Activated naive CD8-positive, alpha-beta T cell (primary cell): ENCODE measurements around the gene THAP6.
"Not testable (repeated sequence)": the region's sequence is repeated elsewhere in the genome, so short reads cannot be mapped to it uniquely, and the experiment has no call there.

Experiments used
- H3K27ac Mint-ChIP-seq: one replicate; pipeline ENCODE4 v1.8.0; 2021; ENCODE audit warnings: mixed read lengths
- H3K27me3 Mint-ChIP-seq: one replicate; pipeline ENCODE4 v1.8.0; 2021; ENCODE audit warnings: mixed read lengths
- H3K36me3 Mint-ChIP-seq: one replicate; pipeline ENCODE4 v1.8.0; 2021; ENCODE audit warnings: mixed read lengths
- H3K4me1 Mint-ChIP-seq: one replicate; pipeline ENCODE4 v1.8.0; 2021; ENCODE audit warnings: low read depth, mixed read lengths
- H3K4me3 Mint-ChIP-seq: one replicate; pipeline ENCODE4 v1.8.0; 2021; ENCODE audit warnings: mild to moderate bottlenecking, mixed read lengths
- H3K9me3 Mint-ChIP-seq: one replicate; pipeline ENCODE4 v1.8.0; 2021; ENCODE audit warnings: low read depth, mixed read lengths

The THAP6 gene, protein sequence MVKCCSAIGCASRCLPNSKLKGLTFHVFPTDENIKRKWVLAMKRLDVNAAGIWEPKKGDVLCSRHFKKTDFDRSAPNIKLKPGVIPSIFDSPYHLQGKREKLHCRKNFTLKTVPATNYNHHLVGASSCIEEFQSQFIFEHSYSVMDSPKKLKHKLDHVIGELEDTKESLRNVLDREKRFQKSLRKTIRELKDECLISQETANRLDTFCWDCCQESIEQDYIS

DNA sequence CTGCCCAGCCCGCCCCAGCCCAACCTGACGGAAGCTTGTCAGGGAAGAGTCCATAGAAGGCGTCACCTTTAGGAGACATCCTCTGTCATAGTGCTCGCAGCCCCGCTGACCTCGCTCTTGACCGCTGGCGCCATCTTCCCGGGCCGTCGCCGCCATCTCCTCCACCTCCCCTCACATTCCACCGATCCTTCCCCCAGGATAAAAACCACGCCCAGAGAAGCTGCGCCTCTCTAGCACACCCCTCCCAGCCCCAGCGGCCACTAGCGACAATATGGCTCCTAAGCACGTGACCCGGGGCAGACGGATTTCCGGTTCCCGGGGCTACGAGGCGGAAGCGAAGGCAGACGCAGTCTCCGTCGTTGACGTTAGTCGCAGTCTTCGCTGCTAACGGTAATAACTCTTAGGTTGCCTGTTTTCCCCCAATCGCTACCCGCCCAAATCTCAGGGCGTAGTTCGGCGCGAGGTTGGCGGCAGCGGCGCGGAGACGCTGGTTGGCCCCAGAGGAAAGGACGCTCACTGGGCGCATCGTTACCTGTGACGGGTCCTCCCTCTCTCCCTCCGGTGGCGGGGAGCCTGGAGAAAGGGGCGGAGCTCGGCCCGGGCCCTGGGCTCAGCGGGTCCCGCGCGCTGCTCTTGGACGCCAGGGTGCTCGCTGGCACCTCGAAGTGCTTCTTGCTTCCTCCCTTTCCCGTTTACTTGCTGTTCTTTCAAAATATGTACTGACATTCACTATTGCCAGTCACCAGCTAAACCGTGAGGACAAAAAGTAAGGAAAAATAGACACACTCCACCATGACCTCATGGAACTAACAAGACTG, at the start of gene THAP6, which contains the start of gene RCHY1:
THAP6 (plus strand) TSS at position 343 of the 818 bp plus-strand sequence. CDS start 980 bp downstream, outside the sequence.
RCHY1 (minus strand) TSS at position 273 of the 818 bp plus-strand sequence; CDS start at position 156, 117 bp downstream.
- H3K9me3 Mint-ChIP-seq = no peaks in the 10 kb centered on the region
- no peaks in the 10 kb centered on the region for H3K27me3 Mint-ChIP-seq
- peaks cover 15% of the 10 kb centered on the region for H3K36me3 Mint-ChIP-seq
- H3K4me1 Mint-ChIP-seq = peaks cover 53% of the 10 kb centered on the region
- H3K4me3 Mint-ChIP-seq = no peak within 1 kb of the TSS
- peak within 1 kb of the TSS; percentile 91 for H3K27ac Mint-ChIP-seq

DNA sequence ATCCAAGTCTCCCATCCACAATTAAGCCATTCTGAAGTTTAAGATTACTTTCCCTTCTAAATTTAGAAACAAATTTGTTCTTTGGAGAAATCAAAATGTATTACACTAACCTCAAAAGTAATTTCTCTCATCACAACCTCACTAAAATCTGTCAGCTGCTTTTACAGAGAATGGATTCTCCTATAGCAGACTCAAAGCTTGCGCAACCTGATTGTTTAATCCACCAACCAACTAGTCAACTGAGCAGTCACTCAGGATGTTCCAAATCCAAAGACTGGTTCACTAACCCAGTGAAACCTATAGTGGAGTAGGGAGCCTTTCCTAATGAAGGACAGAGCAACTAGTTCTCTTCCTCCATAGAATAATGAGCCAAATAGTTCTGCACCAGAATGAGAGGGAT, 44.4 kb upstream of the THAP6 start:
- H3K27ac Mint-ChIP-seq = no peak overlapping the region
- no peaks in the 10 kb centered on the region for H3K27me3 Mint-ChIP-seq
- H3K36me3 Mint-ChIP-seq = peaks cover 17% of the 10 kb centered on the region
- no peak overlapping the region for H3K4me3 Mint-ChIP-seq
- H3K9me3 Mint-ChIP-seq = no peaks in the 10 kb centered on the region
- H3K4me1 Mint-ChIP-seq = no peaks in the 10 kb centered on the region

DNA sequence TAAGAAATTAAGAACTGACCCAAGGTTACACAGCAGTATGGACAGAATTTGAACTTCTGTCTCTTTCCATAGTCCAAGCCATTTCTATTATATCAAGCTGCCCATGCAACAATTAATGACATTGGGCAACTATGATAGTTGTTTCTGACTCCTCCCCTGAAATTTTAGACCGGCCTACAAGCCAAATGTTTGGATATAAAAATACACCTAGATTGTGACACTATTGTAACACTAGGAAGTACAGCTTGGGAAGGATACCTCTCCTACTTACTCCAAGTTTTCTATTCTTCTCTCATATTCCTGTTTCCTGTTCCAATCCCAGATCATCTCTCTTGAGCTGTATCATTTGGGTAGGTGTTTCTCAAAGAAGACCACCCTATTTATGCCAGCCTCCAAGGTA, 43.5 kb upstream of the THAP6 start:
- Mint-ChIP-seq H3K27ac (no peak overlapping the region), H3K9me3 (no peaks in the 10 kb centered on the region), H3K27me3 (no peaks in the 10 kb centered on the region), H3K4me3 (no peak overlapping the region), H3K36me3 (peaks cover 16% of the 10 kb centered on the region), H3K4me1 (no peaks in the 10 kb centered on the region)

DNA sequence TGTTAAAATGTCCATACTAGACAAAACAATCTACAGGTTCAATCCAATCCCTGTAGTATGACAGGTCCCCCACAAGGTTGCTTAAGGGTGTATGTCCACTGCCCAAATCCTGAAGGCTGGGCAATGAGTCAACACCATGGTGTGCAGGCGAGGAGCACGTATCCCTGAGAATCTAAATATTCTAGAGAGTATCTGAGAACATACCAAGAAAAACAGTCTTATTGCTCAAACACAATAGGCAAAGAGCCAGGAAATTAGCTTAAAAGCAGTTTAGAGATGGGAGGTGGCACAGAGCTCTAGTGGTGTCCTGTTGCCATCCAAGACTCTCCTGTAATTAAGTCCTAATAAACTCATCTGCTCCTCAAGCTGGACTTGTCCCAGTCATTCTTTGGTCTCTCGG, 37.1 kb upstream of the THAP6 start:
- no peak overlapping the region for H3K4me3 Mint-ChIP-seq
- peaks cover 52% of the 10 kb centered on the region for H3K36me3 Mint-ChIP-seq
- no peaks in the 10 kb centered on the region for H3K4me1 Mint-ChIP-seq
- H3K27me3 Mint-ChIP-seq = no peaks in the 10 kb centered on the region
- no peak overlapping the region for H3K27ac Mint-ChIP-seq
- H3K9me3 Mint-ChIP-seq = peaks cover 8% of the 10 kb centered on the region

DNA sequence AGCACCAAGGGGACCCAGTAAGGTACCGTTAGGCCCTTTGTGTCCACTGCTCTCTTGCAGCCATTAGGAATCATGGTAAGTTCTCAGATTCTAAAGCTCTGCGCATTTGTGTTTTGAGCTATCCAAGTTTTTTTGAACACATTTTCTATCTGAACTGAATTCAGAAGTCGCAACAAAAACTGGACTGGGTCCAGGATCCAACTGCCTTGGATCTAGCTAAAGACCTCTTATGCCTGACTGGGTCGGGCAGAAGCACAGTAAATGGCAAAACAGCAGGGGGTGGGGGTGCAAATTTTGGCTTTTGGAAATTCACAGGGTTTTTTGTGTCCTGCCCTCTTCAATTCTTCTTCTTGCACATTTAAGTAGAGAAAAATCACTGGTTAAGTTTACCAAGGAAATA, 30.1 kb upstream of the THAP6 start:
- Mint-ChIP-seq H3K4me3 (no peak overlapping the region), H3K4me1 (no peaks in the 10 kb centered on the region), H3K27ac (peak overlapping the region; percentile 61), H3K36me3 (peaks cover 21% of the 10 kb centered on the region), H3K9me3 (no peaks in the 10 kb centered on the region), H3K27me3 (no peaks in the 10 kb centered on the region)

DNA sequence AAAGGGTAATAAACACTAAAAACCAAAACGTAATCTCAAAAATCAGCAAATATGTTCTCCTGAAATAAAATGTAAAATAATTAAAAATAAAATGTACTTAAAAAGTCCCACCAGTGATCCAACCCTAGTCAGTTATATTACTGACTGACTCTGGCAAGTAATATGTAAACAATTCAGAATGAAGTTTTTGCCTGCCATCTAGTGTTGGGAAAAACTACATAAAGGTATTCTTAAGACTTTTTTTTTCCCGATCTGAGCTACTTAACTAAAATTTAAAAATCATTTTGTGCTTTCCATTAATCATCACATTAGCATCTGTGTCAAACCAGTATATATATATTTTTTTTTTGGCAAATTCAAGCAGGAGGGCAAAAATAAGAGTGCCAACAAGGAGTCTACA, 24.1 kb upstream of the THAP6 start:
- Mint-ChIP-seq H3K4me1 (no peaks in the 10 kb centered on the region), H3K4me3 (no peak overlapping the region), H3K27me3 (no peaks in the 10 kb centered on the region), H3K9me3 (no peaks in the 10 kb centered on the region), H3K36me3 (peaks cover 8% of the 10 kb centered on the region), H3K27ac (no peak overlapping the region)

DNA sequence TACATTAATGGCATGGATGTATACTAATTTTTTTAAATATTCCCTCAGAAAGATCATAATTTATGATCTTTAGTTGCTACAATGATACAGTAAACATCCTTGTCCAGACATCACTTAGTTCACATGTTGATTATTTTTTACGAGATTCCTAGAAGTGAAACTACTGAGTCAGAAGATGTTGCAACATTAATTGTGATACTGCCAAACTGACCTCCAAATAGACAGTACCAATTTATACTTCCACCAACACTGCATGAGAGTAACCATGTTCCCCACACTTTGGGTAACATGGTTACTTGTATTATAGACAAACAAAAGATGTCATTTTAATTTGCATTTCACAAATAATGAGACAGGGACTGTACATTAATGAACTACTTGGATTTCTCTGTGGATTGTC, 19.7 kb upstream of the THAP6 start:
- H3K4me3 Mint-ChIP-seq = no peak overlapping the region
- H3K9me3 Mint-ChIP-seq = no peaks in the 10 kb centered on the region
- H3K4me1 Mint-ChIP-seq = peaks cover 37% of the 10 kb centered on the region
- no peak overlapping the region for H3K27ac Mint-ChIP-seq
- H3K27me3 Mint-ChIP-seq = no peaks in the 10 kb centered on the region
- H3K36me3 Mint-ChIP-seq = peaks cover 27% of the 10 kb centered on the region

DNA sequence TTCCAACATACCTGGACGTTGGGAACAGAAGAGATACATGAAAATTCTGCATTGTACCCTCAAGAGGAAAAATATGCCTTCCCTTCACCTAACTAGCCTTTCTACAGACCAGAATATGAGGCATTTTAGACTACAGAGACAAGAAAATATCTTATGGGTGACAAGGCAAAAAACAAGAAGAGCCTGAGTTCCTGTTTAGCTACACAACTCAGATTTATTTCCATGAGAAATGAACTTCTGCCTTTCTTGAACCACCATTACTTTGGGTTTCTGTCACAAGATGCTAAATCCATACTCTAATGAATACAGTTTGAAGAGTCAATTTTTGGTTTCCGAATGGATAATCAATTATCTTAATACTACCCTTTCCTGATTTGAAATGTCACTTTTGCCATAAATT, 18.8 kb upstream of the THAP6 start:
- peaks cover 30% of the 10 kb centered on the region for H3K36me3 Mint-ChIP-seq
- no peak overlapping the region for H3K4me3 Mint-ChIP-seq
- no peaks in the 10 kb centered on the region for H3K9me3 Mint-ChIP-seq
- H3K27me3 Mint-ChIP-seq = no peaks in the 10 kb centered on the region
- H3K27ac Mint-ChIP-seq = no peak overlapping the region
- peaks cover 37% of the 10 kb centered on the region for H3K4me1 Mint-ChIP-seq

DNA sequence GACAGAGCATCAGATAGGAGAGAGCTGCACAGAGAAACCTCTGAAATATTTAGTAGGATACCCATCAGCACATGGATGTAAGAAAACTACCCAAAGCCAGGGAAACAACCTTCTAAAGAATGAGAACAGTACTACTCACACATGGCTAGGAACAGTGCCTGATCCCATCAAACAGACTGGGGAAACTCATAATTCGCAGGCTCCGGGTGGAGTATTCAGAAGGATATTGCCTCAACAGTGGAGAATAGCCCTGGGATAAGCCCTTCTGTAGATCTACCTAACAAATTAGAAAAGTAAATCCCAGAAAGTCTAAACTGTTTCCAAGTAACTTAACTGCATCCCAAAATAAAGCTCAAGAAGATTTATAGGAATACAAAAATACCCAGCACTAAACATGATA, 17.9 kb upstream of the THAP6 start:
- Mint-ChIP-seq H3K4me3 (no peak overlapping the region), H3K9me3 (no peaks in the 10 kb centered on the region), H3K36me3 (peaks cover 31% of the 10 kb centered on the region), H3K27ac (peak overlapping the region; percentile 46), H3K27me3 (no peaks in the 10 kb centered on the region), H3K4me1 (peaks cover 37% of the 10 kb centered on the region)

DNA sequence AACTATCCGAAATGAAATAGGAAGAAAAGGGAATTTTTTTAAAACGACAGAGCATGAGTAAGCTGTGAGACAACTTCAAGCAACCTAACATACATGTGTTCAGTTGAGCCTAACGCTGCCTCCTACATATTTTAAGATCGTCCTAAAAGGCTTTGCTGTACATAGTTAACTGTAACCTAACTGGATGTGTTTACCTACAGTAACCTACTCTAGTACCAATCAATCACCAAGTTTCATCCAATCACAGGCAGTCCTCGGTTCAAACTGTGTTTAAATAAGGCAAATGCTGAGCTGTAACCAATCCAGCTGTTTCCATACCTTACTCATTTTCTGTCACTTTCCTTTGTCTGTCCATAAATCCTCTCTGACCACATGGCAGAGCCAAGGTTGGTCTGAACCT, 17.1 kb upstream of the THAP6 start:
- Mint-ChIP-seq H3K36me3 (peaks cover 28% of the 10 kb centered on the region), H3K27ac (no peak overlapping the region), H3K27me3 (no peaks in the 10 kb centered on the region), H3K9me3 (no peaks in the 10 kb centered on the region), H3K4me3 (no peak overlapping the region), H3K4me1 (peaks cover 37% of the 10 kb centered on the region)

DNA sequence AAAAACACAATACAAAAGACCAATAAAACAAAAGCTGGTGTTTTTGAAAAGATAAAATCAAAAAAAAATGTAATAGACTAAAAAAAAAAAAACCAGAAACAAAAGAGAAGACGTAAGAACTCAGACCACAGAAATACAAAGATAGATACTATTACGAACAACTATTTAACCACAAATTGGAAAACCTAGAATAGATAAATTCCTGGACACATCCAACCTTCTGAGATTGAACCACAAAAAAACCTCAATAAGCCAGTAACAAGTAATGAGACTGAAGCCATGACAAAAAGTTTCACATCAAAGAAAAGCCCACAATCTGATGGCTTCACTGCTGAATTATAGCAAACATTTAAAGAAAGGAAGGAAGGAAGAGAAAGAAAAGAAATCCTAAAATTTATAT, 16.2 kb upstream of the THAP6 start:
- Mint-ChIP-seq H3K4me3 (no peak overlapping the region), H3K9me3 (no peaks in the 10 kb centered on the region), H3K27ac (no peak overlapping the region), H3K4me1 (peaks cover 37% of the 10 kb centered on the region), H3K36me3 (peaks cover 31% of the 10 kb centered on the region), H3K27me3 (no peaks in the 10 kb centered on the region)

DNA sequence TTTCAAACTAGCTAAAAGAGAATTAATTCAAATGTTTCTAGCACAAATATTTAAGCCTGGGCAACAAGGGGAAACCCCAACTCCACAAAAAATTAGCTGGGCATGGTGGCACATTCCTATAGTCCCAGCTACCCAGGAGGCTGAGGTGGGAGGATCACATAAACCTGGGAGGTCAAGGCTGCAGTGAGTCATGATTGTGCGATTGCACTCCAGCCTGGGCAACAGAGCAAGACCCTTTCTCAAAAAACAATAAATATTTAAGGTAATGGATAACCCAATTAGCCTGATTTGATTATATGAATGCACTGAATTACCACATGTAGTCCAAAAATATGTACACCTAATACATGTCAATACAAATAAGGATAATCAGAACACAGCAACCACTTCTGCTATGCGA, 14.4 kb upstream of the THAP6 start:
- Mint-ChIP-seq H3K36me3 (peaks cover 31% of the 10 kb centered on the region), H3K4me3 (no peak overlapping the region), H3K9me3 (no peaks in the 10 kb centered on the region), H3K4me1 (peaks cover 37% of the 10 kb centered on the region), H3K27me3 (no peaks in the 10 kb centered on the region), H3K27ac (no peak overlapping the region)

DNA sequence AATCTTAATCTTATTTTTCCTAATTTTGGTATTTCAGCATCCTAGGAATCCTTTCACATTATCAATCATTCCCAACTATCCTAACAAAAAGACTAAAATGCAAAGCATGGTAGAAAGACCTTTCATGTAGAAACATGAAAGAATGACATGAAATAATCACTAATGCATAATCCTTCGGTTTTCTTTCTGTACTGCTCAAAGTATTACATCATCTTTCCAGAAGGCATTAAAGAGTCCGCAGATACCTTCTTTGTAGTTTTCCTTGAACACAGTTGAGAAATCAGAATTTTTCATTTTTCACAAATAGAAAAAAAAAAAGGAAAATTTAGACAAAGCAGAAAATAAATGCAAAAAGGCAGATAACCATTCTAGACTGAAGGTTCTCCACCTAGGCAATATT, 11.6 kb upstream of the THAP6 start:
- H3K4me1 Mint-ChIP-seq = peaks cover 29% of the 10 kb centered on the region
- H3K27ac Mint-ChIP-seq = no peak overlapping the region
- H3K4me3 Mint-ChIP-seq = no peak overlapping the region
- no peaks in the 10 kb centered on the region for H3K9me3 Mint-ChIP-seq
- no peaks in the 10 kb centered on the region for H3K27me3 Mint-ChIP-seq
- H3K36me3 Mint-ChIP-seq = peaks cover 32% of the 10 kb centered on the region

DNA sequence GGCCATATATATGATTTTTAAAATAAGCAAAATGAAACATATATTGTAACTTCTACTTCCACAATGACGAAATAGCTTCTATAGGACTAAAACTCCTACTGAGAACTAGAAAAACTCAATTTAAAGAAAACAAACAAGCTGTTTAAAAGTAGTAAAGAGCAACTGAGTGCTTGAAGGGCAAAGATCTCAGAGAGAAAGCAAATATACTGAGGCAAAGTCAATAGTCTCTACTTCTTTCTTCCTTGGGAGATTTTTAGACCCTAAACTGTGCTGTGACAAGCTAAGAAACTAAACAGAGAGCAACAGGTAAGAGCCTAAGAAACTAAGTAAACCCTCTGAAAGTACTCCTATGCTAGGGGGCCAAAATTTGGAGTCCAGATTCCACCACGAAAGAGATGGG, 8.6 kb upstream of the THAP6 start:
- Mint-ChIP-seq H3K27me3 (no peaks in the 10 kb centered on the region), H3K9me3 (no peaks in the 10 kb centered on the region), H3K4me3 (no peak overlapping the region), H3K36me3 (peaks cover 21% of the 10 kb centered on the region), H3K4me1 (peaks cover 33% of the 10 kb centered on the region), H3K27ac (peak overlapping the region; percentile 28)

DNA sequence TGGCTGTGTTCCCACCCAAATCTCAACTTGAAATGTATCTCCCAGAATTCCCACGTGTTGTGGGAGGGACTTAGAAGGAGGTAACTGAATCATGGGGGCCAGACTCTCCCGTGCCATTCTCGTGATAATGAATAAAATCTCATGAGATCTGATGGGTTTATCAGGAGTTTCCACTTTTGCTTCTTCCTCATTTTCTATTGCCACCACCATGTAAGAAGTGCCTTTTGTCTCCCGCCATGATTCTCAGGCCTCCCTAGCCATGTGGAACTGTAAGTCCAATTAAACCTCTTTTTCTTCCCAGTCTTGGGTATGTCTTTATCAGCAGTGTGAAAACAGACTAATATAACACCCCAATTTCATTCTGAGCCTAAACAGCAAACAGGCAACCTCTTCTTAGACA, 4.7 kb upstream of the THAP6 start:
- not testable (repeated sequence) for H3K9me3 Mint-ChIP-seq, H3K27me3 Mint-ChIP-seq, H3K27ac Mint-ChIP-seq
- peaks cover 15% of the 10 kb centered on the region for H3K36me3 Mint-ChIP-seq
- peaks cover 36% of the 10 kb centered on the region for H3K4me1 Mint-ChIP-seq
- peak overlapping the region; percentile 12 for H3K4me3 Mint-ChIP-seq
